HG03103 (cell line): ENCODE results near the gene PRKAG2.
"Not testable (repeated sequence)": the region's sequence is repeated elsewhere in the genome, so short reads cannot be mapped to it uniquely, and the experiment has no call there.

ENCODE experiments used
- ATAC-seq: cut with Tn5 transposase; IDR thresholded peaks from one replicate; pipeline ENCODE4 v1.9.1; 2021; ENCODE audit warnings: low read depth; ENCODE audit not compliant: unreplicated experiment

Gene PRKAG2

GRCh38 chr7:151852486-151853396 lies 24.2 kb downstream of the PRKAG2 start:
- no peak for ATAC-seq

GRCh38 chr7:151851782-151852181 lies 25.1 kb downstream of the PRKAG2 start:
- ATAC-seq, result no peak

GRCh38 chr7:151851145-151851751 lies 25.7 kb downstream of the PRKAG2 start:
- ATAC-seq, result no peak

GRCh38 chr7:151850491-151851124 lies 26.3 kb downstream of the PRKAG2 start:
- ATAC-seq, result no peak

- ATAC-seq, result no peak
Measured at GRCh38 chr7:151849879-151850260, 27.0 kb downstream of the PRKAG2 start.

GRCh38 chr7:151849008-151849878 lies 27.7 kb downstream of the PRKAG2 start:
- ATAC-seq, result no peak

- no peak for ATAC-seq
Measured at GRCh38 chr7:151847681-151848081, 29.2 kb downstream of the PRKAG2 start.

- ATAC-seq, result no peak
Measured at GRCh38 chr7:151847136-151847535, 29.8 kb downstream of the PRKAG2 start.

GRCh38 chr7:151845412-151846205 lies 31.3 kb downstream of the PRKAG2 start:
- ATAC-seq, result no peak

GRCh38 chr7:151844825-151845200 lies 32.1 kb downstream of the PRKAG2 start:
- ATAC-seq, result no peak

GRCh38 chr7:151844071-151844824 lies 32.7 kb downstream of the PRKAG2 start:
- no peak for ATAC-seq

- ATAC-seq, result no peak
Measured at GRCh38 chr7:151843181-151843580, 33.7 kb downstream of the PRKAG2 start.

- not testable (repeated sequence) for ATAC-seq
Measured at GRCh38 chr7:151841395-151842051, 35.4 kb downstream of the PRKAG2 start.

GRCh38 chr7:151840088-151840910 lies 36.6 kb downstream of the PRKAG2 start:
- ATAC-seq, result no peak

GRCh38 chr7:151839451-151839921 lies 37.4 kb downstream of the PRKAG2 start:
- ATAC-seq, result no peak

GRCh38 chr7:151838861-151839381 lies 38.0 kb downstream of the PRKAG2 start:
- peak; percentile 62 for ATAC-seq

GRCh38 chr7:151838072-151838471 lies 38.8 kb downstream of the PRKAG2 start:
- ATAC-seq, result no peak
